ENCODE results near the gene TMEM94.
A peak's percentile ranks its signal among the peaks of the same experiment; 100 is the strongest.

The TMEM94 gene

GRCh38 chr17:75480281-75480680 is 23.8 kb downstream of the TMEM94 start:
- ChIA-PET CTCF (interaction anchor here (1.0 kb wide), 2 partner anchors 36 to 268 kb away, joined by 3 read pairs; partner anchors contain the start of gene TSEN54), POLR2A (interaction anchor here (0.6 to 1.0 kb wide), 2 partner anchors 19 to 275 kb away, joined by 3 to 12 read pairs; partner anchors contain the start of gene NUP85)
- peaks cover 2% of the 10 kb centered on the region; the same call in 1 of the 2 replicates for H3K4me1 ChIP-seq (ENCODE audit: control insufficient read depth, insufficient read depth, low read length)
- H3K4me3 ChIP-seq (ENCODE audit: low read depth, low read length): no peak overlapping the region
- H3K36me3 ChIP-seq (ENCODE audit: control insufficient read depth in 2 of 2, insufficient read depth in 1 of 2, low read length in 2 of 2): peaks cover 0 to 20% of the 10 kb centered on the region in 2 experiments; a peak in 2 of 3 replicates
- no peak overlapping the region for H3K27ac ChIP-seq (ENCODE audit: extremely low read depth, low read depth, low read length)
- H3K9me3 ChIP-seq (ENCODE audit: control insufficient read depth, insufficient read depth, low read depth, low read length): no peaks in the 10 kb centered on the region
- no peak for TF ChIP-seq OVOL3 (tag by site-specific recombination; IDR thresholded peaks at IDR 0.05)
- TF ChIP-seq SP3 (tag by site-specific recombination; IDR thresholded peaks at IDR 0.05): no peak
- peak; percentile 45 for TF ChIP-seq ZFHX2 (tag by site-specific recombination; conservative IDR thresholded peaks at IDR 0.05)
- peak; percentile 65 for TF ChIP-seq ZBTB17 (tag by site-specific recombination; IDR thresholded peaks at IDR 0.05)
- TF ChIP-seq ZNF423 (tag by site-specific recombination; IDR thresholded peaks at IDR 0.05): no peak
- no peak for TF ChIP-seq ZNF792 (tag by site-specific recombination; IDR thresholded peaks at IDR 0.05)
- TF ChIP-seq, protein P1, sequence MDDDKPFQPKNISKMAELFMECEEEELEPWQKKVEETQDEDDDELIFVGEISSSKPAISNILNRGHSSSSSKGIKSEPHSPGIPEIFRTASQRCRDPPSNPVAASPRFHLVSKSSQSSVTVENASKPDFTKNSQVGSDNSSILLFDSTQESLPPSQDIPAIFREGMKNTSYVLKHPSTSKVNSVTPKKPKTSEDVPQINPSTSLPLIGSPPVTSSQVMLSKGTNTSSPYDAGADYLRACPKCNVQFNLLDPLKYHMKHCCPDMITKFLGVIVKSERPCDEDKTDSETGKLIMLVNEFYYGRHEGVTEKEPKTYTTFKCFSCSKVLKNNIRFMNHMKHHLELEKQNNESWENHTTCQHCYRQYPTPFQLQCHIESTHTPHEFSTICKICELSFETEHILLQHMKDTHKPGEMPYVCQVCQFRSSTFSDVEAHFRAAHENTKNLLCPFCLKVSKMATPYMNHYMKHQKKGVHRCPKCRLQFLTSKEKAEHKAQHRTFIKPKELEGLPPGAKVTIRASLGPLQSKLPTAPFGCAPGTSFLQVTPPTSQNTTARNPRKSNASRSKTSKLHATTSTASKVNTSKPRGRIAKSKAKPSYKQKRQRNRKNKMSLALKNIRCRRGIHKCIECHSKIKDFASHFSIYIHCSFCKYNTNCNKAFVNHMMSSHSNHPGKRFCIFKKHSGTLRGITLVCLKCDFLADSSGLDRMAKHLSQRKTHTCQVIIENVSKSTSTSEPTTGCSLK (tag by site-specific recombination; IDR thresholded peaks at IDR 0.05): no peak
- TF ChIP-seq ZNF571 (tag by site-specific recombination; IDR thresholded peaks at IDR 0.05): no peak
- peak; percentile 42; the same call in 1 of the 2 replicates for TF ChIP-seq EGR2 (tag by site-specific recombination; IDR thresholded peaks at IDR 0.05; ENCODE audit: low read depth)
- no peak for TF ChIP-seq ZNF621 (tag by site-specific recombination; IDR thresholded peaks at IDR 0.05)
- TF ChIP-seq INSM2 (tag by site-specific recombination; IDR thresholded peaks at IDR 0.05): no peak
- TF ChIP-seq ZNF155 (tag by site-specific recombination; IDR thresholded peaks at IDR 0.05): no peak
- no peak for TF ChIP-seq ZNF791 (tag by site-specific recombination; IDR thresholded peaks at IDR 0.05)
- TF ChIP-seq ZNF768 (tag by site-specific recombination; IDR thresholded peaks at IDR 0.05): no peak

- no peak overlapping the region for H3K4me3 ChIP-seq (ENCODE audit: low read depth, low read length)
- H3K36me3 ChIP-seq (ENCODE audit: control insufficient read depth in 2 of 2, insufficient read depth in 1 of 2, low read length in 2 of 2): peaks cover 0 to 13% of the 10 kb centered on the region in 2 experiments; a peak in 2 of 3 replicates
- CTCF ChIA-PET: interaction anchor here (1.0 kb wide), 1 partner anchor 35 kb away, joined by 3 read pairs; the partner anchor contains the start of gene TSEN54
- H3K4me1 ChIP-seq (ENCODE audit: control insufficient read depth, insufficient read depth, low read length): peaks cover 2% of the 10 kb centered on the region; the same call in 1 of the 2 replicates
- no peak overlapping the region for H3K27ac ChIP-seq (ENCODE audit: extremely low read depth, low read depth, low read length)
- no peaks in the 10 kb centered on the region for H3K9me3 ChIP-seq (ENCODE audit: control insufficient read depth, insufficient read depth, low read depth, low read length)
- POLR2A ChIA-PET: interaction anchor here (1.0 to 2.5 kb wide), 3 partner anchors 20 to 45 kb away, joined by 3 to 12 read pairs (median 8); partner anchors contain the start of gene TMEM94
- TF ChIP-seq HOXC10 (CRISPR knock-in tag; IDR thresholded peaks at IDR 0.05) (no peak), ZNF155 (tag by site-specific recombination; IDR thresholded peaks at IDR 0.05) (no peak), EGR2 (tag by site-specific recombination; IDR thresholded peaks at IDR 0.05; ENCODE audit: low read depth) (peak; percentile 87), ZIC2 (tag by site-specific recombination; IDR thresholded peaks at IDR 0.05) (peak; percentile 66), KLF10 (tag by site-specific recombination; IDR thresholded peaks at IDR 0.05) (no peak), ZNF626 (tag by site-specific recombination; IDR thresholded peaks at IDR 0.05) (no peak), GLIS1 (tag by site-specific recombination; IDR thresholded peaks at IDR 0.05) (peak; percentile 68), KLF1 (tag by site-specific recombination; IDR thresholded peaks at IDR 0.05) (0 out of 2 replicates have a peak, but pooled peaks have one; percentile 48), ZBTB1 (tag by site-specific recombination; IDR thresholded peaks at IDR 0.05) (no peak), ZNF623 (tag by site-specific recombination; IDR thresholded peaks at IDR 0.05) (no peak), ZNF621 (tag by site-specific recombination; IDR thresholded peaks at IDR 0.05) (no peak), ZFP69B (tag by site-specific recombination; IDR thresholded peaks at IDR 0.05) (no peak), ZNF140 (tag by site-specific recombination; IDR thresholded peaks at IDR 0.05) (no peak), ZFHX2 (tag by site-specific recombination; conservative IDR thresholded peaks at IDR 0.05) (peak; percentile 88), ZNF280D (tag by site-specific recombination; IDR thresholded peaks at IDR 0.05) (no peak)
These were observed 25.0 kb downstream of the TMEM94 start for GRCh38 chr17:75481194-75482068.
